Gastrocnemius medialis (tissue), 4 donors: Measurements from ENCODE around the gene TTC39C. TPM values are rescaled to one million over a fixed set of nuclear protein-coding genes. Genes with fewer than 3 reads are reported as not detected.

Experiments
- ATAC-seq, 2 donors: fragments of 150-250 bp; one replicate each; pipeline ENCODE4 v1.9.1; 2016
- DNase-seq, 2 donors: peaks; one replicate each; pipeline ENCODE4 v3.0.0-alpha.2; 2019
- H3K27ac ChIP-seq, 4 donors: fragments of 200-600 bp; sonication (generic); 1 replicate in 1 of 4; 2 replicates in 3 of 4; pipeline ENCODE4 v1.5.1; 2016 to 2018; ENCODE audit warnings: mild to moderate bottlenecking in 2 of 4, moderate library complexity in 1 of 4
- H3K27me3 ChIP-seq, 3 donors: fragments of 200-600 bp; sonication (generic) in 2 of 3; 1 replicate in 1 of 3; 2 replicates in 2 of 3; pipeline versions ENCODE4 v1.5.1 to v1.6.0; 2016 to 2019; ENCODE audit warnings: mild to moderate bottlenecking in 1 of 3, moderate library complexity in 1 of 3
- H3K36me3 ChIP-seq, 2 donors: fragments of 200-600 bp; sonication (generic) in 1 of 2; one replicate each; pipeline ENCODE4 v1.5.1; 2017 to 2018
- H3K4me1 ChIP-seq, 2 donors: fragments of 200-600 bp; sonication (generic) in 1 of 2; one replicate each; pipeline ENCODE4 v1.5.1; 2016 to 2017; ENCODE audit warnings: mild to moderate bottlenecking in 2 of 2
- H3K4me3 ChIP-seq, 4 donors: fragments of 200-600 bp; sonication (generic) in 3 of 4; 1 replicate in 1 of 4; 2 replicates in 3 of 4; pipeline ENCODE4 v1.5.1; 2016 to 2019; ENCODE audit warnings: mild to moderate bottlenecking in 2 of 4
- H3K9me3 ChIP-seq, 3 donors: fragments of 200-600 bp; sonication (generic) in 2 of 3; 1 replicate in 1 of 3; 2 replicates in 2 of 3; pipeline ENCODE4 v1.5.1; 2016 to 2019
- CTCF ChIP-seq, 5 experiments: fragments of 450-650 bp in 3 of 5; fragments of 200-600 bp in 2 of 5; sonication (generic) in 2 of 5; IDR thresholded peaks in 4 of 5; conservative IDR thresholded peaks in 1 of 5; 1 replicate in 4 of 5; 2 replicates in 1 of 5; pipeline ENCODE4 v1.5.1; 2016 to 2019; ENCODE audit warnings: antibody characterized with exemption in 5 of 5, mild to moderate bottlenecking in 3 of 5, moderate library complexity in 3 of 5
- POLR2A ChIP-seq, 2 donors: fragments of 450-650 bp; IDR thresholded peaks; one replicate each; pipeline ENCODE4 v1.6.1; 2017; ENCODE audit warnings: antibody characterized with exemption in 2 of 2, mild to moderate bottlenecking in 2 of 2, moderate library complexity in 2 of 2
- in situ Hi-C, 4 donors: fragments of 200-750 bp; cut with MboI; loops; one replicate each; pipeline versions ENCODE4 v1.15.0 to v1.8.0; 2017; ENCODE audit warnings: low sequenced_read_pairs in 4 of 4
- intact Hi-C: fragments of 100-400 bp; cut with DNase I; formaldehyde crosslinking; loops from one replicate; pipeline ENCODE4 v1.15.1; 2023; ENCODE audit warnings: low total_unique reads
- total RNA-seq, 4 donors: library from RNA; depleted of rRNA; stranded (reverse); fragments of >200 nt; gene quantifications; one replicate each; pipeline versions ENCODE4 v1.1.0 to v1.2.3, GENCODE V29; 2016

Gene TTC39C
- total RNA-seq, 4 donors from 2014 or later, result 0.71 to 1.8 (median 1.5) TPM

GRCh38 chr18:23992941-23993280 is 21.6 kb upstream of the TTC39C start:
- no peak for ATAC-seq
- Histone ChIP-seq H3K27ac (no peak overlapping the region), H3K9me3 (no peaks in the 10 kb centered on the region), H3K4me1 (peaks cover 2 to 3% of the 10 kb centered on the region in 2 donors), H3K36me3 (no peaks in the 10 kb centered on the region), H3K27me3 (no peaks in the 10 kb centered on the region), H3K4me3 (no peak overlapping the region)
- TF ChIP-seq CTCF (IDR thresholded peaks at IDR 0.05 in 4 of 5, conservative IDR thresholded peaks at IDR 0.05 in 1 of 5) (no peak), POLR2A (IDR thresholded peaks at IDR 0.05) (no peak)
- intact Hi-C loops (no loop called here), in situ Hi-C loops (no loop called here)
- no peak for DNase-seq

DNA sequence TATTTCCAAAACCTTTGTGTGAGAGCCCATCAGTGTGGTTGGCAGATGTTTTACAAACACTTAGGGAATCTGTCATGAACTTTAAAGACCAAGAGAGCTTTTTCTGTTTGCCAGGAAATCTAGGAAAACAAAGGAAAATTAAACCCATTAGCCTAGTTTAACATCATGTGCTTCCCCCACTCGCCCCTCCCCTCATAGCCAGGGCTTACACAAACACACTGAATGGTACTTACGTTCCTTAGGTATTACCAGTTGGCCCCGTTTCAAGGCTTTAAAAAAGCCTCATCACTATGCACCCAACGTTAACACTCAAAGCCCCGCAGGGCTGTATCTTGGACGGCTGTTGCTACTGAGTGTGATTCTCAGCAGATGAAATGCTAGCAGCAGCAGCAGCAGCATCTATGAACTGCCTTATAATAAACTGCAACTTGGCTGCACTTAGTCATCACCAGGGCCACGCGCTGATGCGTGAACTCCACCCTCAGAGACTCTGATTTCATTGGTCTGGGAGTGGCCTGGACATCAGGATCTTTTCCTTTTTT is 20.1 kb upstream of the TTC39C start:
- Histone ChIP-seq H3K27me3 (no peaks in the 10 kb centered on the region), H3K36me3 (no peaks in the 10 kb centered on the region), H3K9me3 (no peaks in the 10 kb centered on the region), H3K27ac (no peak overlapping the region), H3K4me3 (no peak overlapping the region), H3K4me1 (peaks cover 2 to 3% of the 10 kb centered on the region in 2 donors)
- in situ Hi-C loops, result no loop called here
- ATAC-seq (no peak), DNase-seq (no peak)
- TF ChIP-seq POLR2A (IDR thresholded peaks at IDR 0.05) (no peak), CTCF (IDR thresholded peaks at IDR 0.05 in 4 of 5, conservative IDR thresholded peaks at IDR 0.05 in 1 of 5) (no peak)
- intact Hi-C loops, result no loop called here

DNA sequence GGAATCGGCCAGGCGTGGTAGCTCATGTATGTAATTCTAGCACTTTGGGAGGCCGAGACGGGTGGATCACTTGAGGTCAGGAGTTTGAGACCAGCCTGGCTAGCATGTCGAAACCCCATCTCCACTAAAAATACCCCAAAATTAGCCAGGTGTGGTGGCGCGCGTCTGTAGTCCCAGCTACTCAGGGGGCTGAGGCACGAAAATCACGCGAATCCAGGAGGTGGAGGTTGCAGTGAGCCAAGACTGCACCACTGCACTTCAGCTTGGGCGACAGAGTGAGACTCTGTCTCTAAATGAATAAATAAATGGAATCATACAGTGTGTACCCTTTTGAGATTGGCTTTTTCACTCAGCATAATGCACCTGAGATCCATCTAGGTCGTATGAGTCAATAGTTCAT is 19.4 kb upstream of the TTC39C start:
- in situ Hi-C loops (no loop called here), intact Hi-C loops (no loop called here)
- H3K36me3 ChIP-seq, result no peaks in the 10 kb centered on the region
- H3K27ac ChIP-seq, result no peak overlapping the region
- H3K4me3 ChIP-seq, result no peak overlapping the region
- DNase-seq, result no peak
- peaks cover 2 to 3% of the 10 kb centered on the region in 2 donors for H3K4me1 ChIP-seq
- no peak for ATAC-seq
- no peaks in the 10 kb centered on the region for H3K27me3 ChIP-seq
- no peaks in the 10 kb centered on the region for H3K9me3 ChIP-seq
- TF ChIP-seq POLR2A (IDR thresholded peaks at IDR 0.05), result no peak

- H3K27ac ChIP-seq, result no peak overlapping the region
Measured at GRCh38 chr18:23998018-23998417, 16.5 kb upstream of the TTC39C start.

GRCh38 chr18:23998820-23999219 is 15.7 kb upstream of the TTC39C start:
- Histone ChIP-seq H3K27ac (no peak overlapping the region), H3K36me3 (no peaks in the 10 kb centered on the region), H3K4me3 (no peak overlapping the region), H3K4me1 (no peaks in the 10 kb centered on the region), H3K9me3 (no peaks in the 10 kb centered on the region), H3K27me3 (no peaks in the 10 kb centered on the region)
- DNase-seq, result no peak
- TF ChIP-seq CTCF (IDR thresholded peaks at IDR 0.05 in 4 of 5, conservative IDR thresholded peaks at IDR 0.05 in 1 of 5) (no peak), POLR2A (IDR thresholded peaks at IDR 0.05) (no peak)
- in situ Hi-C loops, result no loop called here
- no peak for ATAC-seq
- intact Hi-C loops, result no loop called here

More at GRCh38 chr18:23998018-23998417, 16.5 kb upstream of the TTC39C start:
- ATAC-seq (no peak), DNase-seq (no peak)
- in situ Hi-C loops, result no loop called here
- intact Hi-C loops, result no loop called here
- Histone ChIP-seq H3K27me3 (no peaks in the 10 kb centered on the region), H3K36me3 (no peaks in the 10 kb centered on the region), H3K9me3 (no peaks in the 10 kb centered on the region), H3K4me1 (no peaks in the 10 kb centered on the region), H3K4me3 (no peak overlapping the region)
- TF ChIP-seq POLR2A (IDR thresholded peaks at IDR 0.05) (no peak), CTCF (IDR thresholded peaks at IDR 0.05 in 4 of 5, conservative IDR thresholded peaks at IDR 0.05 in 1 of 5) (no peak)
